ENCODE data around the gene ZCCHC7.

The ZCCHC7 gene

GRCh38 chr9:37152365-37152764, 32.0 kb downstream of the ZCCHC7 start:
- TF ChIP-seq REST (IDR thresholded peaks at IDR 0.05; ENCODE audit: insufficient read depth in 1 of 2, low read depth in 2 of 2, low read length in 2 of 2) (no peak), POLR2AphosphoS5 (IDR thresholded peaks at IDR 0.05; ENCODE audit: low read depth, low read length) (no peak), TAF1 (IDR thresholded peaks at IDR 0.05; ENCODE audit: borderline replicate concordance, insufficient read depth, low read length) (no peak), SIN3A (IDR thresholded peaks at IDR 0.05; ENCODE audit: borderline replicate concordance, insufficient read depth, low read length) (no peak), FOXP2 (optimal IDR thresholded peaks at IDR 0.05; ENCODE audit: borderline replicate concordance, extremely low read depth, extremely low read length, insufficient read depth) (no peak)

GRCh38 chr9:37155601-37156000, 35.2 kb downstream of the ZCCHC7 start:
- TF ChIP-seq FOXP2 (optimal IDR thresholded peaks at IDR 0.05; ENCODE audit: borderline replicate concordance, extremely low read depth, extremely low read length, insufficient read depth) (no peak), SIN3A (IDR thresholded peaks at IDR 0.05; ENCODE audit: borderline replicate concordance, insufficient read depth, low read length) (no peak), POLR2AphosphoS5 (IDR thresholded peaks at IDR 0.05; ENCODE audit: low read depth, low read length) (no peak), TAF1 (IDR thresholded peaks at IDR 0.05; ENCODE audit: borderline replicate concordance, insufficient read depth, low read length) (no peak), REST (IDR thresholded peaks at IDR 0.05; ENCODE audit: insufficient read depth in 1 of 2, low read depth in 2 of 2, low read length in 2 of 2) (no peak)

DNA sequence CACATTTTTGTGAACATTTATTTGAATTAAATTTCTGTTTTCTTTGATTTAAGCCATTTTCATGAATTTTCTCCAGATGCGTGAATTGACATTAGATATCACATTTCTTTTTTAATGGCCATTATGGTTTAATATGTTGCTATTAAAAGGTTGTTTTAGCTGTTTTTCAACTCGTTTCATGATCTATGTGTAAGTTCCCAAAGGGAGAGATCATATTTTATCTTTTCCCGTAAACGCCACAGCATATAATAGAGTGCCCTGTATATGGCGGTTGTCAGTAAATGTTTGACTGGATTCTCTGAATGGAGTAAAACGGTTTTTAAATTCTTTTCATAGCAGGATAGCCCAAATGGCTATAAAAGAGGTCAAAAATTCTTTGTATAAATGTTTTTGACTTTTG, 35.8 kb downstream of the ZCCHC7 start:
- TF ChIP-seq FOXP2 (optimal IDR thresholded peaks at IDR 0.05; ENCODE audit: borderline replicate concordance, extremely low read depth, extremely low read length, insufficient read depth), result no peak
- TF ChIP-seq REST (IDR thresholded peaks at IDR 0.05; ENCODE audit: insufficient read depth in 1 of 2, low read depth in 2 of 2, low read length in 2 of 2), result no peak
- TF ChIP-seq SIN3A (IDR thresholded peaks at IDR 0.05; ENCODE audit: borderline replicate concordance, insufficient read depth, low read length), result no peak
- TF ChIP-seq POLR2AphosphoS5 (IDR thresholded peaks at IDR 0.05; ENCODE audit: low read depth, low read length), result no peak
- TF ChIP-seq TAF1 (IDR thresholded peaks at IDR 0.05; ENCODE audit: borderline replicate concordance, insufficient read depth, low read length), result no peak

GRCh38 chr9:37156781-37157356, 36.5 kb downstream of the ZCCHC7 start:
- no peak for TF ChIP-seq TAF1 (IDR thresholded peaks at IDR 0.05; ENCODE audit: borderline replicate concordance, insufficient read depth, low read length)
- no peak for TF ChIP-seq FOXP2 (optimal IDR thresholded peaks at IDR 0.05; ENCODE audit: borderline replicate concordance, extremely low read depth, extremely low read length, insufficient read depth)

- TF ChIP-seq FOXP2 (optimal IDR thresholded peaks at IDR 0.05; ENCODE audit: borderline replicate concordance, extremely low read depth, extremely low read length, insufficient read depth), result no peak
- TF ChIP-seq POLR2AphosphoS5 (IDR thresholded peaks at IDR 0.05; ENCODE audit: low read depth, low read length), result no peak
- TF ChIP-seq REST (IDR thresholded peaks at IDR 0.05; ENCODE audit: insufficient read depth in 1 of 2, low read depth in 2 of 2, low read length in 2 of 2), result no peak
- no peak for TF ChIP-seq TAF1 (IDR thresholded peaks at IDR 0.05; ENCODE audit: borderline replicate concordance, insufficient read depth, low read length)
- no peak for TF ChIP-seq SIN3A (IDR thresholded peaks at IDR 0.05; ENCODE audit: borderline replicate concordance, insufficient read depth, low read length)
Observed at GRCh38 chr9:37157726-37158377, 37.5 kb downstream of the ZCCHC7 start.

All from PFSK-1 (cell line).